ENCODE results near the gene ARL6IP4.

- TF ChIP-seq EZH2 (IDR thresholded peaks at IDR 0.05) (no peak), CTCF (IDR thresholded peaks at IDR 0.05) (no peak), EZH2phosphoT487 (IDR thresholded peaks at IDR 0.05) (no peak)
Observed at GRCh38 chr12:122975790-122976647, 4.5 kb upstream of the ARL6IP4 start.

Data from neural progenitor cell (in vitro differentiated cells).